GM18520 (cell line): Measurements from ENCODE around the gene C20orf173.
A peak's percentile ranks its signal among the peaks of the same experiment; 100 is the strongest.
"Not testable (repeated sequence)": the region's sequence is repeated elsewhere in the genome, so short reads cannot be mapped to it uniquely, and the experiment has no call there.

Source experiments
- ATAC-seq: cut with Tn5 transposase; IDR thresholded peaks from one replicate; pipeline ENCODE4 v1.9.1; 2021; ENCODE audit not compliant: unreplicated experiment

Gene C20orf173

GRCh38 chr20:35547329-35547728 is 17.9 kb upstream of the C20orf173 start:
- ATAC-seq = no peak

- ATAC-seq = no peak
Measured at GRCh38 chr20:35546127-35546526, 16.7 kb upstream of the C20orf173 start.

GRCh38 chr20:35544941-35545340 is 15.5 kb upstream of the C20orf173 start:
- not testable (repeated sequence) for ATAC-seq

- ATAC-seq = no peak
Measured at GRCh38 chr20:35544436-35544835, 15.0 kb upstream of the C20orf173 start.

GRCh38 chr20:35542990-35543389 is 13.5 kb upstream of the C20orf173 start:
- no peak for ATAC-seq

GRCh38 chr20:35541783-35542662 is 12.6 kb upstream of the C20orf173 start, which contains the start of gene ERGIC3:
Gene ERGIC3 (plus strand): TSS chr20:35542078. CDS start chr20:35542098, 20 bp downstream.
- peak; percentile 90 for ATAC-seq

GRCh38 chr20:35541118-35541782 is 11.8 kb upstream of the C20orf173 start:
- no peak for ATAC-seq

- no peak for ATAC-seq
Measured at GRCh38 chr20:35539756-35540212, 10.3 kb upstream of the C20orf173 start.

GRCh38 chr20:35527122-35527769 is 2.2 kb downstream of the C20orf173 start:
- no peak for ATAC-seq

- no peak for ATAC-seq
Measured at GRCh38 chr20:35525639-35526038, 3.8 kb downstream of the C20orf173 start.

GRCh38 chr20:35523298-35523888 is 6.1 kb downstream of the C20orf173 start:
- no peak for ATAC-seq

GRCh38 chr20:35518955-35519354 is 10.5 kb downstream of the C20orf173 start:
- ATAC-seq = no peak

- not testable (repeated sequence) for ATAC-seq
Measured at GRCh38 chr20:35517767-35518166, 11.7 kb downstream of the C20orf173 start.

GRCh38 chr20:35517125-35517524 is 12.3 kb downstream of the C20orf173 start:
- no peak for ATAC-seq

GRCh38 chr20:35515949-35516645 is 13.4 kb downstream of the C20orf173 start:
- no peak for ATAC-seq

GRCh38 chr20:35515341-35515740 is 14.1 kb downstream of the C20orf173 start:
- no peak for ATAC-seq

GRCh38 chr20:35514371-35514932 is 15.0 kb downstream of the C20orf173 start:
- ATAC-seq = no peak

GRCh38 chr20:35511814-35512420 is 17.5 kb downstream of the C20orf173 start:
- ATAC-seq = no peak

GRCh38 chr20:35510951-35511735 is 18.3 kb downstream of the C20orf173 start:
- ATAC-seq = no peak
